HG02884 (cell line): Measurements from ENCODE around the gene DNAH17.

Source experiments
- ATAC-seq: cut with Tn5 transposase; IDR thresholded peaks from one replicate; pipeline ENCODE4 v1.9.1; 2021; ENCODE audit warnings: mild to moderate bottlenecking, moderate library complexity; ENCODE audit not compliant: unreplicated experiment

DNAH17 gene

DNA sequence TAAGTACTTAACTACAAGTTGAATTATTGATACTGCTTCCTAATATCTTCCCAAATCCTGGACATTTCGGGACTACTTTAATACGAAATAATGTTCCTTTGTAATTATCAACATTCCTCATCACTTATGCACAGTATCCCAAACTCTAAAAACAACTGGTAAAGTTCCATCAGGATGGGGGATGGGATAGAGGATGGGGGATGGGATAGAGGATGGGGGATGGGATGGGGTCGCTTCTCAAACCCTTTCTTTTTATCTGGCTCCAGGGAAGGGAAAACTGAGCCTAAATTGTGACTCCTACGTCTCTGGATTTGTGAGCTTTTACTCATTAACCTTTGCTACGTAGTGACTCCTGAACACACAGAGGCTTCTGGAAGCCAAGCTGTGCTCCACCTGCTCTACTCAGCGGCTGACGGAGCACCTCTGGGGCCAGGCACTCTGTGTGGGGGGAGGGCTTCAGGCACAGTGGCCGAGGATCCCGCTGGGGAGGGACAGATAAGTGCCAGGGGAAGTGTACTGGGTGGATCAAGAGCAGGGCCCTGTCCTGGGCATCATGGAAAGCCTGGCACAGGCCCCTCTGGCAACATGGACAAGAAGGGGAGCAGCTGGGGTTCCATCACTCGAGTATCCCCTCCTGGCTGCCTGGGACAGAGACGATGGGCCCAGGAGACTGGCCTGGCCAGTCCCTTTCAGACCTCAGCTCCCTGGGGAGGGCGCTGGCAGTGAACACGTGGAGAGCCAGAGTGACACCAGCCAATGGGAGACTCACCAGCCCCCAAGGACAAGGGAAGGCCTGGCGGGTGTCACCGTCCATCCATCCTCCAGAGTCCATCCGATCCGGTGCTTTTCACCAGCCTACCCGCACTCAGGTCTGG, 142.5 kb downstream of the DNAH17 start:
- ATAC-seq, result no peak

DNA sequence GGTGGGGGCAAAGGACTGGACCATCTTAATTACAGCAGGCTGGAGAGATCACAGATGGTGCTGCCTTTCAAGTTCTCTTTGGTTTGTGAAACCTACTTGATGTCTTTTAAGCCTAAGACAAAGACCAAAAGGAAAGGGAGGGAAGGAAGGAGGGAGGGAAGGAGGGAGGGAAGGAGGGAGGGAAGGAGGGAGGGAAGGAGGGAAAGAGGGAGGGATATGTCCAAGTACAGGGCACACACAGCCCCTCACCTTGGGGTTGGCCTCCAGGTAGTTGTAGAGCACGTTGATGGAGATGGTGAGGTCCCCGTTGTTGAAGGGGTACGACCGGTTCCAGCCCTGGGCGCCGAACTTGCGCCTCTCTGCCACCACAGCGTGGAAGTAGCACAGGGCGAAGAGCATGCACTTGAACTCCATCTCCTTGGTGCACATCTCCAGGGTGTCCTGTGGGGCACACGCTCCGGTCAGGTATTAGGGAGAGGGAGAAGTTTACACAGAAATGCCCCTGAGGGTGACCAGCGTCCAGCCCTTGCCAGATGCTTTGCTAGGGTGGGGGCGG, 143.3 kb downstream of the DNAH17 start:
- ATAC-seq, result no peak

DNA sequence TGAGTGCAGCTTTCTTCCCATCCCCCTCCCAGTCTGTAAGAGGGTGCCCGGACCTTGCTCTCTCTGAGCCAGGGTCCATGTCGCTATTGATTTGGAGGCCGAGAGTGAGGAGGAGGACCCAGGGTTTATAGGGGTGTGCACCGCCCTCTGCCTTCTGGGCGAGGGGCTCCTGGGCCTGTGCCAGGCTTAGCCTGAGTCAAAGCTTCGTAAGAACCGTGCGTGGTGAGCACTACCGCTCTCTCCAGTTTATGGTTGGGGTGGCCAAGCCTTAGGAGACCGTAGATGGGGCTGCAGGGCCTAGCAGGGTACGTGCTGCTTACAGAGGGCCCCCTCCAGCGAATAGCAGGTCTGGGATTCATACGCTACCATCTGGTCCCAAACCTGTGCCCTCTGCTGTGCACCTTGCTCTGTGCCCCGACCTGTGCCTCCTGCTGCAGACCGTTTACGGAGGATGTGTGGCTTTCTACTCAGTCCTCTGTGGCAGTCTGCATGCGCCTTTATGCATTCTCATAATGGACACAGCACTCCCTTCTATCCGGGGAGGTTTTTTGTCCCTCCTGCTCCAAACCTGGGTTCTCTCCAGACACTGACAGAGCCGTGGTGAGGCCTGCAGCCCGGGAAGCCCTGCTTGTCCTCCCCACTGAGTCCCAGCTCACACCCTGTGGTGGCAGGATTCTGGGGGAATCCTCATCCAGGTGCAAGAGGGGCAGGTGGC, 144.0 kb downstream of the DNAH17 start:
- ATAC-seq, result no peak

DNA sequence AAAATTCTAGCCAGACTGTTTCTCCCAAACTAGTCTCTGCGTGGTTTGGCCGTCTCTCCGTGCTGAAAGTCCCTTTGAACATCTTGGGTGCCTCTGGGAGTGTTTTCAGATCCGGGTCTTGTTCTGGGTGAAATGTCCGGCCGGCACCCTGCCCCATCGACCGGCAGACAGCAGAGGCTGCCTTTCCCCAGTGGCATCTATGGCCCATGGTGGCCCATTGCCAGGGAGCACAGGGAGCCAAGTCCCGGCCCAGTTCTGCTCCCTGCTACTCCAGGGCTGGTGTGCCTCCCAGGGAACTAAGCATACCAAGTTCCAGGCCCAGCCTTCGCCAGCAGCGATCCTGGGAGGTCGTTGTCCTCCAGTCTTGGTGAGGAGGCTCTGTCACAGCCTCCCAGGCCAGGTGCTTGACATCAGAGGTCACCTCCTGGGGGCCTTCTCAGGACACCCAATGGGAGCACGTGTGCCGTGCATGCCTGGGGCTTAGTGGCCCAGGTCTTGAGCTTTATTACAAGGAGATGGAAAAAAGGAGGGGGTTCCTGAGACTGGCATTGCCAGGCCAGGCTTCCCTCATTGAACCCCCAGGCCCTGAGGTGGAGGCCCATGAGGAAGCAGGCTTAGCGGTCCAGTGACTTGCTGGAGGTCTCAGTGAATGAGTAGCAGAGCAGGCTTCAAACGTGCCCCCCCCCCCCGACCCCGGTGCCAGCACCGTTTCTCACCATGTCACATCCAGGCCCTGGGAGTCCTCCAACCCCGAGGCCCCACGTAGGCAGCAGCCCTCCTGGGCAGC, 144.8 kb downstream of the DNAH17 start:
- ATAC-seq, result no peak

DNA sequence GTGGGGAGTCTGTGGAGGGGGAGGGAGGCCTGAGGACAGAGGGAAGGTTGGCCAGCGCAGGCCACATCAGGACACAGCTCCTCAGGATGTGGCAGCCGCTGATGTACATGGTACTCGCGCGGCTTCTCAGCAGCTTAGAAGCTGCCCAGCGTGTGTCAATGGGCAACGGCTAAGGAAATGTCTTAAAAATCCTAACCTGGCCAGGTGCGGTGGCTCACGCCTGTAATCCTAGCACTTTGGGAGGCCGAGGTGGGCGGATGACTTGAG, 145.6 kb downstream of the DNAH17 start:
- no peak for ATAC-seq

DNA sequence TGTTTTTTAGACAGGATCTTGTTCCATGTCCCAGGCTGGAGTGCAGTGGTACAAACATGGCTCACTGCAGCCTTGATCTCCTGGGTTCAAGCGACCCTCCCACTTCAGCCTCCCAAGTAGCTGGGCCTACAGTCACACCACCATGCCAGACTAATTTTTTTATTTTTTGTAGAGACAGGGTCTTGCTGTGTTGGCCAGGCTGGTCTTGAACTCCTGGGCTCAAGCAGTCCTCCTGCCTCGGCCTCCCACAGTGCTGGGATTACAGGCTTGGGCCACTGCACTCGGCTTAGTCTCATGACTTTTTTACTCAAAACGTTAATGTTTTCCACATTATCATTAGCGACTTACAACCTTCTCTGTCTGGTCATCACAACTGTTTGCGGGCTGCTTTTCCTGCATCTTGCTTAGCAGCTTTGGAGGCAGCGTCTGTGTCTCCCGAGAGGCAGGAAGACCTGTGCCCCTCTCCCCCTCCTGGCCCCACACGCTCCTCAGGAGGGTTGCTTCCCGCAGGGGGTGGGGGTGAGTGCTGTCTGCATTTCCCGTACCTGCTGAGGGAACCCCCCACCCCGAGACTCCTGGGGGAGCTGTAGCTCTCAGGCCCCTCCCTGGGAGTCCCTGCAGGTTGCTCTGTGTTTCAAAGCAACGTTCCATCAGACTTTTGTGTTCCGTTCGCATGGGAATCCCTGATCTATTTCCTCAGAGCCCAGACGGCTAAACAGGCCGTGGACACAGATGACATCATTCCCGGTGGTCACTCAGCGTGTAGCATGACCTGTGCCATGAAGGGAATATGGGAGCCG, 146.1 kb downstream of the DNAH17 start:
- ATAC-seq, result no peak

DNA sequence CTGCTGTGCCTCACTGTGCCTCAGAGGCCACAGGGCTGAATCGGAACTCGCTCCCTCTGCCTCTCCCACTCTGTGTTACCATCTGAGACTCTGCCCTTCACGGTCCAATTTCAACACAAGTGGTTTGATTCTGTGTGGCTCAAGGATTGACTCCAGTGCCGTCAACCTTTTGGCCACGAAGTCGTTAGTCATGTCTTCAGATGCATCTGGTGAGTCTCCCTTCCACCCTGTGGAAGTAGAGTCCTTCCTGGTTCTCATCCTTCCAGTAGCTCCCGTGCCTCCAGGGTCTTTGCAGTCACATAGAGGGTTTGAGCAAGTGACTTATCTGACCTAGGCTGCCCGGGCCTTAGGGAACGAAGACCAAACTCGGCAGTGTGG, 147.6 kb downstream of the DNAH17 start:
- no peak for ATAC-seq

DNA sequence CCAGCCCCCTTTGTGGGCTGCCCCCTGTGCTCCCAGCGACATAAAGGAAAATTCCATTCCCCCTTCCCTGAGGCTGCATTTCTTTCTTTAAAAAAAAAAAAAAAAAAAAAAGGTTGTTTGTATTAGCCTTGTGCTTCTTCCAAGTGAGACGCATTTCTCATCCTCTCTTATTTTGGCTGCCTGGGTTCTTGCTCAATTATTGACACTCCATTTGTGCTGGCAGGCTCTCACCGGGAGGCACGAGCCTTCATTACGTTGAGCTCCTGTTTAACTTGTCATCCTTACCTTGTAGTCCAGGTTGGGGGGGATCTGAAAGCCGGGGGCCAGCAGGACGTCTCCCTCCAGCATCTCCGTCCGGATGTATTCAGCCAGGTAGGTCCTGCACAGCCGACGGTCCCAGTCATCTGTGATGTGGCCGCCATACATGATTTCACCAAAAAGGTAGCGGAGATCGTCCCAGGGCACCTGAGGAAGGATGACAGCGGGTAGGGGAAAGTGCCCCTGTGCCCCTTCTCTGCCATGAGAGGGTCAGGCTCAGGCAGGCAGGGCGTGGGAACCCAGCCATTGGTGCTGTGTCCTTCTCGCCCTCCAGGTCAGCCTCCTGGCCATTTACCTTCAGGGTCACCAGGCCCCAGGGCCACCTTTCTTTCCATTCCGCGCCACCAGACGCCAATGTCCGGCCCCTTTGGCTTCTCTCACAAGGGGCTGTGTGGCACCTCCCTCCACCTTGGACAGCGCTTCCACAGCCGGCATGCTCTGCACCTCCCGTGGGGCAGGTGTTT, 148.2 kb downstream of the DNAH17 start:
- no peak for ATAC-seq

DNA sequence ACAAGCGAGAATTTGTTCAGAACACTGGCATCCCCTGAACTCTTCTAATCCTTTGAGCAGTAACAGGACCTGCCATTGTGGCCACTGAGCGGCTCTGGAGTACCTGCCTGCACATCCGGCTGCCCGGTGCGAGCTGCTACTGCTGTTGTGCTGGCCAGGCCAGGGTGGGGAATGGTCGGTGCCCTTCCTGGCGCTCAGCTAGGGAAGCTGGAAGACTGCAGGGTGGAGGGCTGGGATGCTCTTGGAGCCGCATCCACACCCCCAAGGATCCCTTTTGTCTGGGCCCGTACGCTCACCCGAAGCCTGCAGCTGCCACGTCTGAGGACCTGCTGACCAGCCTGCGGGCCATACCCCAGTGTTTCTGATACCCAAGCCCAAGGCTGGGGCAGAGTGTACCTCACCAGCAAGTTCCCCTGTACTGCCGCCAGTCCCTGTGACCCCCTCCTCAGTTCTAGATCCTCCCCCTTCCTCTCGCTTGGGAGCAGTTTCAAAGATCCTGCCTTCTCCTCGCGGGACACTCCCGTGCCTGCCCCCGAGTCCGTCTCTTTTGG, 149.1 kb downstream of the DNAH17 start:
- ATAC-seq, result no peak

DNA sequence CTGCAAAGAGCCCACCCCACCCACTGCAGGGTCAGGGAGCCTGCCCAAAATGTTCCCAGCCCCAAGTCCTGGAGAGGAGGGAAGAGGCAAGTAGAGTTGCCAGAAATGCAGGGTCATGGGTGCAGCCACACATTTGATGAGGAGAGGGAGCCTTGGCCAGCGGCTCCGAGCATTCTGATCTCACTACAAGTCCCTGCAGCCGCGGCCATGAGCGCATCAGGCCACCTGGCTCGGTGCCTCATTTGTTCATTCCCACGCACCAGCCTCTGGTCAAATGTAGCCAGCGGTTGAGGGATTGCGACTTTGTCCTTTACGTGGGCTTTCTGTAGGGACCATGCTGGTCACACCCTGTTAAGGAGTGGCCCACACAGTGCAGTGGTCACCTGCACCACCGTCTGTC, 150.1 kb downstream of the DNAH17 start:
- ATAC-seq, result no peak

DNA sequence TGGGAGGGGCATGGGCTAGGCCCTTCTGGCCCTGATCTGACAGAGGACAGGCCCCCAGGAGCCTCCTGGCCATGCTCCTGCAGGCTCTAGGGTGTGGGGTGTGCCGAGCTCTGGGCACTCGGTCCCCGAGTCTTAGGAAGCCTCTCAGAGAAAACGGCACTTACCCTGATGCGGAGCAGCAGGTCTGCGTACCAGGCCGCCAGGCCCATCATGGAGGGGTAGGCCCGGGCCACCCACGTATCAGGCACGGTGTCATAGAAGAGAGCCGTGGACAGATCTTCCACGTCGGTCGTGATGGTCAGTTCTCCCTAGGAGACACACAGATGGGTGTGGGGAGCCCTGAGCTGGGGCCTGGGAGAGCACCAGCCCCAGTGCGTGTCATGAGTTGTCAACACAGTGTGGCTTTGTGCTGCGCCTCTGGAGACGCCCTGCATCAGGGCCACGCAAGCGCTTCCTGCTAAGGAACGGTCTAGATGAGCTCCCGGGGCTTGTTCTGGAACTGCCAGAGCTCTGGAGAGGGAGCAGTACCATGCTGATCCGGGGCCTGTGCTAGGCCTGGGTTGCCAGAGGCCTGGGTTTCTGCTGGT, 150.8 kb downstream of the DNAH17 start:
- ATAC-seq, result no peak

DNA sequence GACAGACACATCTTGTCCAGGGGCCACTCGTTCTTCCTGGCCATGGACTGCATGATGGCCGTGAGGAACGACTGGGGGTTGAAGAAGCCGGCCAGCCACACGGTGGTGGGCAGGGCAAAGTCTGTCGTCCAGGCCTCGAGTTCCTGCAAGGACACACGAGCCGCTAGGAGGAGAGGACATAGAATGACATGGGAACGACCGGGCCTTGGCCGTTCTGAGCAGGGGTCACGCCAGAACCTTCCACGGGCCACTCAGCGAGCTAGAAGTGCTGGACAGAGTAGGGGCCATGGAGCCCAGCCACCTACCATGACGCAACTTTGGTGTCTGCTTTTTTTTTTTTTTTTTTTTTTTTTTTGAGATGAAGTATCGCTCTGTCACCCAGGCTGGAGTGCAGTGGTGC, 151.8 kb downstream of the DNAH17 start:
- ATAC-seq, result no peak

DNA sequence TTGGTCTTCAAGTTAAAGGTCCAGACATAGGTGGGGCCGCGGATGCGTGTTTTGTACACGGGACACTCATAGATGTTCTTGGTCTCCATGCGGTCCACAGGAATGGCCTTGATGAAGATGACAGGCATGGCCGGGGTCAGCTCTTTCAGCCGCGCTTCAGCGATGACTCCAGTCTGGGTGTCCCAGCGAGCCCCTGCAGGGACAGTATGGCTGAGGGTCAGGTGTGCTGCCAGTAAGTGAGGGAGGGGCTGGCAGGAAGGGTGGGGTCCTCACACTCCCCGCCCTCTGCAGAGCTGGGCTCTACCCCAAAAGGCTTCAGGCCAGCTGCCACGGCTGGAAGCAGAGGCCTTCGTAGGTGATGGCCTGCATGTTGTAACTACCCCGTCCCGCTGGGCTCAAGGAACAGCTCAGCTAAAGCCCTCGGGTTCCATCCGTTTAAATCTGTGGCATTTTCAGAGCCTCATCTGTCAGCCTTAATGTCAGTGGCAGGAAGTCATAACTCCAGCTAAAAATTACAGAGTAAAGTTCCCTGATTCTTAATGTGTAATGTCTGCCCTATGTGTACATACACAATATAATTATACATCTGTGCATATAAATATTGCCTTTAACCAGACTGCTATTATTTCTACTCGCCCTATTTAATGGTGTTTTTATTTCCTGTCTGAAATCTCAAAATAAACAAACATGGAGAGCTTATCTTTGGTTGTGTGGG, 153.1 kb downstream of the DNAH17 start:
- no peak for ATAC-seq

DNA sequence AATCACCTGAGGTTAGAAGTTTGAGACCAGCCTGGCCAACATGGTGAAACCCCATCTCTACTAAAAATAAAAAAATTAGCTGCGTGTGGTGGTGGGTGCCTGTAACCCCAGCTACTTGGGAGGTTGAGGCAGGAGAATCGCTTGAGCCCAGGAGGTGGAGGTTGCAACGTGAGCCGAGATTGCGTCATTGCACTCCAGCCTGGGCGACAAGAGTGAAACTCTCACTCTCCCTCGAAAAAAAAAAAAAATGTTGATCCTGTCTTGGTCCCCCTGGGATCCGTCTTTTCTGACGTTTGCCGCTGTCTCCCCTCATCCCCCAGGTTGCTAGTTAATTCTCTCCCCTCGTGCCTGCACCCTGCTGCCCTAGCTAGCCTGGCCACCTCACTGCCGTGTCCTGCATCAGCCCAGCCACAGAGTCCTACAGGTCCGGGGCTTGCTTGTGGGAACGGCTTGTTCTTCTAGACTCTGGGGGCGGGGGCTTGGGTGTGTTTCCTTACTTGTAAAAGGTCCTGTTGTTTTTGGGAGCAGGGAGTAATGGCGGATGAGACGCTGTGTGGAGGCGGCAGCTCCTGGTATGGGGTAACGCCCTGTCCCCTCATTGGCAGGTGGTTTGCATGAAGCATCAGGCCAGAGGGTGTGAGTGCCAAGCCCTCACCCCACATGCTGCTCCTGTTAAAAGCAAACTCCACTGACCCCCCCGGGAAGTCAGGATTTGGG, 154.2 kb downstream of the DNAH17 start:
- no peak for ATAC-seq

DNA sequence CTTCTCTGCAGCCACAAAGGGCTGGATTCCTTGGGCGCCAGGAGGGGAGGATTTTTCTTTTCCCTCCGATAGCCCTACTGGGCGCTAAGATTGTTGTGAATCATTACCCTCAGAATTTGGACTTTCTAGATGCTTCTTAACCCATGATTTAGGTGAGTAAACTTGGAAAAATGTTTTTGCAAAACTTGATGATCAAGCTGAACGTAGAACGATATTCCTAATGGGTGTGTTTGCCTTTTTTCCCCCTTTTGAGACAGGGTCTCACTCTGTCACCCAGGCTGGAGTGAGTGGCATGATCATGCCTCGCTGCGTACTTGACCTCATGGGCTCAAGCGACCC, 155.0 kb downstream of the DNAH17 start:
- no peak for ATAC-seq

DNA sequence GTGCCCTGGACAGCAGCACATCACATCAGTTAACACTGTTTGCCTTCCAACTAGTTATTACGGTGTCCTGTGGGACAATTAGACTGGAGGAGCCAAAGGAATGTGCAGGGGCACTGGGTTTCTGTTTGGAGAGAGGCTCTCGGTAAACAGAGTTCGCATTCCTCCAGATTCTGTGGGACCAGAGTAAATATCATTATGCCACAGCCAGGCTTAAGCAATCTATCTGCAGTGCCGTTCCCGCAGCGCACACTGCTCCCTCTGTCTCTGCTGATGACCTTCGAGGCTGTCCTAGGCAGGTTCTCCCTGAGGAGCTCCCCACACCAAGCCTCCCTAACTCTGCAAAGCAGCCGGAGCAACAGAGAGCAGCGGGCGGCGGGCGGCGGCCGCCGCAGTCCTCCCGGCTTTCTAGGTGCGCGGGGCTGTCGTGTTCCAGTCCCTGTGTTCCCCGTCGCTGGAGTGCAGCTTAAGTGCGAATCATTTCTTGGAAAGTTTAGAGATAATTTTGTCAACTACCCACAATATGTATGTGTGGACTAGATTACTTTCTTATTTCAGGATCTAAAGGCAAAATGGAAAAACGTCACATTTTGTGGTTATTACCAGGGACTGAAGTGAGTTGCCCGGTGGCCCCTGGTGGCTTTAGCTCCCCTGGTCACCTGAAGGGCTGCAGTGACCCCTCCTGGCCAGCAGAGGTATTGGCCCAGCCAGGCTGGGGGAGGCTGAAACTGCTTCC, 155.5 kb downstream of the DNAH17 start:
- ATAC-seq, result no peak

DNA sequence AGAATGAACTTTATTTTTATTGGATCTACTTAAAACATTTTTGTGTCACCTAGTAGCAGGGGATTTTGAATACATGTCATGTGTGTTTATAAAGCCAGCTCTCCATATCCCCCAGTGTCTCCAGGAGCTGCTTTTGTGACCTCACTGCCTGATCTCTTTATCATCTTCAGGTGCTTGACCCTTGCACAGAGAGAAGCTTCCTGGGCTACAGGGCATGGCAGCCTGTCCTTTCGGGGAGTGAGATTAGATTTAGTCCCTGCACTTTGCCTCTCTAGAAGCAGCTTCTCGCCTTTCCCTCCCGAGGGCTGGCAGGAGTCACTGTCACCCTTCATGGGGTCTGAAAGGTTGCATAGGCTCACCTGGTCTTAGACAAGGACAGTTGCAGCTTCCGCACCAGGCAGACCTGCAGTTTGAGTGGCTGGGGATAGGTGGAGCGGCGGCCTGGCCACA, 156.1 kb downstream of the DNAH17 start:
- no peak for ATAC-seq
